Measurements from ENCODE around the gene JDP2. TPM values are rescaled to one million over a fixed set of nuclear protein-coding genes. Genes with fewer than 3 reads are reported as not detected.

JDP2 gene
- total RNA-seq, 1 experiment from 2014 or later: 23.3 TPM

DNA sequence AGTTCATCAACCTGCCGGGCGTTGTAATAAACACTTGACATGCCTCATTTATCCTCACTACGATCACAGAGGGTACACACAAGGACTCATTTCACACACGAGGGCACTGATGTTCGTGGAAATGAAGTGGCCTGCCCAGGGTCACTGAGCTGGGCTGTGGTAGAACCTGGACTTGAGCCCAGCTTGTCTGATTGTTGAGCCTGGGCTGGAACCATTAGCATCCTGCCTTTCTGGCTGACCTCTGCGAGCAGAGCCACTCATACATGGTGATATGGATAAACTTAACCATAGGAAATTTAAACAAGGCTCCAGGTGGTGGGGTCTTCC, 16.6 kb upstream of the JDP2 start:
- ChIA-PET POLR2A (interaction anchor here (0.6 to 1.2 kb wide), 4 partner anchors 14 to 250 kb away, joined by 3 to 5 read pairs (median 4); partner anchors contain the start of genes ERG28, JDP2 and TTLL5), CTCF (interaction anchor here (0.6 to 1.7 kb wide), 8 partner anchors 18 to 895 kb away, joined by 3 to 7 read pairs (median 4); no protein-coding TSS in a partner anchor)
- Mint-ChIP-seq H3K4me3 (no peak overlapping the region), H3K27ac (peak overlapping the region; percentile 79; the same call in 1 of the 2 replicates), H3K9me3 (peaks cover 15% of the 10 kb centered on the region), H3K36me3 (no peaks in the 10 kb centered on the region), H3K4me1 (peaks cover 41% of the 10 kb centered on the region), H3K27me3 (ENCODE audit: low read depth) (no peaks in the 10 kb centered on the region; the same call in none of the 2 replicates)
- DNase-seq (ENCODE audit: low spot score) (no peak), ATAC-seq (no peak)
- TF ChIP-seq PRDM15 (CRISPR knock-in tag; IDR thresholded peaks at IDR 0.05) (no peak), RELA (CRISPR knock-in tag; IDR thresholded peaks at IDR 0.05; ENCODE audit: borderline replicate concordance) (no peak)

- Mint-ChIP-seq H3K9me3 (peaks cover 15% of the 10 kb centered on the region), H3K4me3 (no peak overlapping the region), H3K27ac (no peak overlapping the region), H3K4me1 (peaks cover 37% of the 10 kb centered on the region), H3K27me3 (ENCODE audit: low read depth) (no peaks in the 10 kb centered on the region; the same call in none of the 2 replicates), H3K36me3 (no peaks in the 10 kb centered on the region)
- no peak for DNase-seq (ENCODE audit: low spot score)
- TF ChIP-seq, protein P1, sequence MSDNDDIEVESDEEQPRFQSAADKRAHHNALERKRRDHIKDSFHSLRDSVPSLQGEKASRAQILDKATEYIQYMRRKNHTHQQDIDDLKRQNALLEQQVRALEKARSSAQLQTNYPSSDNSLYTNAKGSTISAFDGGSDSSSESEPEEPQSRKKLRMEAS (CRISPR knock-in tag; IDR thresholded peaks at IDR 0.05): no peak
- TF ChIP-seq PRRX2 (CRISPR knock-in tag; IDR thresholded peaks at IDR 0.05) (no peak), ESRRA (CRISPR knock-in tag; IDR thresholded peaks at IDR 0.05; ENCODE audit: borderline replicate concordance) (no peak), ZBTB21 (CRISPR knock-in tag; IDR thresholded peaks at IDR 0.05; ENCODE audit: borderline replicate concordance) (no peak), ZSCAN18 (CRISPR knock-in tag; IDR thresholded peaks at IDR 0.05) (no peak), ZNF219 (CRISPR knock-in tag; IDR thresholded peaks at IDR 0.05; ENCODE audit: borderline replicate concordance) (no peak), SMAD4 (CRISPR knock-in tag; IDR thresholded peaks at IDR 0.05) (no peak), ZNF532 (CRISPR knock-in tag; IDR thresholded peaks at IDR 0.05; ENCODE audit: borderline replicate concordance) (no peak), IRF2 (CRISPR knock-in tag; IDR thresholded peaks at IDR 0.05; ENCODE audit: borderline replicate concordance, low read depth) (no peak), SP1 (CRISPR knock-in tag; conservative IDR thresholded peaks at IDR 0.05) (no peak), HMGA2 (CRISPR knock-in tag; IDR thresholded peaks at IDR 0.05) (no peak)
- TF ChIP-seq, protein P2, sequence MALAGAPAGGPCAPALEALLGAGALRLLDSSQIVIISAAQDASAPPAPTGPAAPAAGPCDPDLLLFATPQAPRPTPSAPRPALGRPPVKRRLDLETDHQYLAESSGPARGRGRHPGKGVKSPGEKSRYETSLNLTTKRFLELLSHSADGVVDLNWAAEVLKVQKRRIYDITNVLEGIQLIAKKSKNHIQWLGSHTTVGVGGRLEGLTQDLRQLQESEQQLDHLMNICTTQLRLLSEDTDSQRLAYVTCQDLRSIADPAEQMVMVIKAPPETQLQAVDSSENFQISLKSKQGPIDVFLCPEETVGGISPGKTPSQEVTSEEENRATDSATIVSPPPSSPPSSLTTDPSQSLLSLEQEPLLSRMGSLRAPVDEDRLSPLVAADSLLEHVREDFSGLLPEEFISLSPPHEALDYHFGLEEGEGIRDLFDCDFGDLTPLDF (CRISPR knock-in tag; IDR thresholded peaks at IDR 0.05): no peak
- TF ChIP-seq, protein P3, sequence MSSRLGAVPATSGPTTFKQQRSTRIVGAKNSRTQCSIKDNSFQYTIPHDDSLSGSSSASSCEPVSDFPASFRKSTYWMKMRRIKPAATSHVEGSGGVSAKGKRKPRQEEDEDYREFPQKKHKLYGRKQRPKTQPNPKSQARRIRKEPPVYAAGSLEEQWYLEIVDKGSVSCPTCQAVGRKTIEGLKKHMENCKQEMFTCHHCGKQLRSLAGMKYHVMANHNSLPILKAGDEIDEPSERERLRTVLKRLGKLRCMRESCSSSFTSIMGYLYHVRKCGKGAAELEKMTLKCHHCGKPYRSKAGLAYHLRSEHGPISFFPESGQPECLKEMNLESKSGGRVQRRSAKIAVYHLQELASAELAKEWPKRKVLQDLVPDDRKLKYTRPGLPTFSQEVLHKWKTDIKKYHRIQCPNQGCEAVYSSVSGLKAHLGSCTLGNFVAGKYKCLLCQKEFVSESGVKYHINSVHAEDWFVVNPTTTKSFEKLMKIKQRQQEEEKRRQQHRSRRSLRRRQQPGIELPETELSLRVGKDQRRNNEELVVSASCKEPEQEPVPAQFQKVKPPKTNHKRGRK (CRISPR knock-in tag; IDR thresholded peaks at IDR 0.05; ENCODE audit: borderline replicate concordance): no peak
- TF ChIP-seq, protein P4, sequence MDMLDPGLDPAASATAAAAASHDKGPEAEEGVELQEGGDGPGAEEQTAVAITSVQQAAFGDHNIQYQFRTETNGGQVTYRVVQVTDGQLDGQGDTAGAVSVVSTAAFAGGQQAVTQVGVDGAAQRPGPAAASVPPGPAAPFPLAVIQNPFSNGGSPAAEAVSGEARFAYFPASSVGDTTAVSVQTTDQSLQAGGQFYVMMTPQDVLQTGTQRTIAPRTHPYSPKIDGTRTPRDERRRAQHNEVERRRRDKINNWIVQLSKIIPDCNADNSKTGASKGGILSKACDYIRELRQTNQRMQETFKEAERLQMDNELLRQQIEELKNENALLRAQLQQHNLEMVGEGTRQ (CRISPR knock-in tag; IDR thresholded peaks at IDR 0.05): no peak
- TF ChIP-seq, protein P5, sequence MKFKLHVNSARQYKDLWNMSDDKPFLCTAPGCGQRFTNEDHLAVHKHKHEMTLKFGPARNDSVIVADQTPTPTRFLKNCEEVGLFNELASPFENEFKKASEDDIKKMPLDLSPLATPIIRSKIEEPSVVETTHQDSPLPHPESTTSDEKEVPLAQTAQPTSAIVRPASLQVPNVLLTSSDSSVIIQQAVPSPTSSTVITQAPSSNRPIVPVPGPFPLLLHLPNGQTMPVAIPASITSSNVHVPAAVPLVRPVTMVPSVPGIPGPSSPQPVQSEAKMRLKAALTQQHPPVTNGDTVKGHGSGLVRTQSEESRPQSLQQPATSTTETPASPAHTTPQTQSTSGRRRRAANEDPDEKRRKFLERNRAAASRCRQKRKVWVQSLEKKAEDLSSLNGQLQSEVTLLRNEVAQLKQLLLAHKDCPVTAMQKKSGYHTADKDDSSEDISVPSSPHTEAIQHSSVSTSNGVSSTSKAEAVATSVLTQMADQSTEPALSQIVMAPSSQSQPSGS (CRISPR knock-in tag; IDR thresholded peaks at IDR 0.05; ENCODE audit: borderline replicate concordance, low read depth): no peak
- ChIA-PET POLR2A (no interaction called here), CTCF (interaction anchor here (0.9 kb wide), 1 partner anchor 15 kb away, joined by 3 read pairs; the partner anchor contains the start of gene JDP2)
- no peak for ATAC-seq
Measured at GRCh38 chr14:75413013-75413412, 14.8 kb upstream of the JDP2 start.
